A549 (cell line): Measurements from ENCODE around the gene GALP. TPM values are rescaled to one million over a fixed set of nuclear protein-coding genes. Genes with fewer than 3 reads are reported as not detected.

Experiments
- ATAC-seq, 2 experiments: fragments of 200-7000 bp in 1 of 2; fragments of >200 bp in 1 of 2; cut with Nextera tagmentation in 1 of 2; cut with Tn5 transposase in 1 of 2; 3 replicates each; pipeline versions ENCODE4 v1.8.0 to v1.9.1; 2018 to 2020; ENCODE audit warnings: mild to moderate bottlenecking in 1 of 2, moderate library complexity in 1 of 2
- CTCF ChIA-PET: fragments of 300-600 bp; sonication (Branson Sonifier 250); formaldehyde crosslinking; extraction: SDS; loops from one replicate; lab custom pipeline; 2021; ENCODE audit warnings: antibody characterized with exemption, inconsistent platforms; lab: Yijun Ruan, JAX
- POLR2A ChIA-PET: fragments of 350-600 bp; formaldehyde crosslinking; extraction: SDS; loops from one replicate; lab custom pipeline; 2021; ENCODE audit warnings: antibody characterized with exemption, inconsistent platforms; lab: Yijun Ruan, JAX
- DNase-seq, 2 experiments: peaks; one replicate each; pipeline versions ENCODE4 v3.0.0 to v3.0.0-alpha.2; 2011 to 2016; ENCODE audit warnings: low read depth in 1 of 2, low spot score in 1 of 2
- FAIRE-seq: peaks from 2 replicates; lab custom pipeline; 2011; peaks lifted over from hg19 to GRCh38; lab: Jason Lieb, UNC
- H3K27ac ChIP-seq, 2 experiments: fragments of >200 bp; sonication (Bioruptor Twin); formaldehyde crosslinking; 3 replicates each; pipeline ENCODE4 v1.5.1; 2016 to 2017
- H3K4me1 ChIP-seq: fragments of >200 bp; sonication (Bioruptor Twin); formaldehyde crosslinking; 3 replicates; pipeline ENCODE4 v1.6.1; 2016
- H3K4me2 ChIP-seq: fragments of >200 bp; sonication (Bioruptor Twin); formaldehyde crosslinking; 3 replicates; pipeline ENCODE4 v1.6.1; 2016
- H3K4me3 ChIP-seq: fragments of >200 bp; sonication (Bioruptor Twin); formaldehyde crosslinking; 3 replicates; pipeline ENCODE4 v1.5.1; 2016
- H3K9me3 ChIP-seq: fragments of >200 bp; sonication (Bioruptor Twin); formaldehyde crosslinking; 3 replicates; pipeline ENCODE4 v1.6.1; 2016
- CBX2 ChIP-seq: fragments of 200-600 bp; sonication (generic); IDR thresholded peaks from 2 replicates; pipeline ENCODE4 v1.6.1; 2016; ENCODE audit warnings: low read depth, mild to moderate bottlenecking, borderline replicate concordance
- CEBPB ChIP-seq, 2 experiments: fragments of >200 bp in 1 of 2; sonication (Bioruptor Twin) in 1 of 2; formaldehyde crosslinking in 1 of 2; IDR thresholded peaks; 2 replicates each; pipeline ENCODE4 v1.6.1; 2012 to 2016
- EP300 ChIP-seq, 2 experiments: fragments of >200 bp; sonication (Bioruptor Twin); formaldehyde crosslinking; IDR thresholded peaks; 2 replicates in 1 of 2; 3 replicates in 1 of 2; pipeline ENCODE4 v1.6.1; 2016 to 2017
- FOXS1 ChIP-seq: fragments of 250-450 bp; sonication (Bioruptor Pico); IDR thresholded peaks from 2 replicates; pipeline ENCODE4 v1.5.0; 2020; ENCODE audit warnings: mild to moderate bottlenecking, moderate library complexity
- HOXB13 ChIP-seq: fragments of 250-450 bp; sonication (Bioruptor Pico); IDR thresholded peaks from 2 replicates; pipeline ENCODE4 v1.5.0; 2020; ENCODE audit warnings: low read depth, mild to moderate bottlenecking, moderate library complexity
- JUN ChIP-seq, 2 experiments: fragments of >200 bp; sonication (Bioruptor Twin); formaldehyde crosslinking; IDR thresholded peaks; 2 replicates in 1 of 2; 3 replicates in 1 of 2; pipeline ENCODE4 v1.6.1; 2016 to 2017
- KDM1A ChIP-seq: fragments of 200-600 bp; sonication (generic); IDR thresholded peaks from 2 replicates; pipeline ENCODE4 v1.6.1; 2016; ENCODE audit warnings: low read depth, mild to moderate bottlenecking
- MAFK ChIP-seq: fragments of 450-650 bp; IDR thresholded peaks from 2 replicates; pipeline ENCODE4 v1.6.1; 2014; ENCODE audit not compliant: partially characterized antibody
- NFE2L2 ChIP-seq: fragments of 150-350 bp; conservative IDR thresholded peaks from 2 replicates; pipeline ENCODE4 v1.6.1; 2014; ENCODE audit warnings: low read length
- NR3C1 ChIP-seq: fragments of >200 bp; sonication (Bioruptor Twin); formaldehyde crosslinking; IDR thresholded peaks from 3 replicates; pipeline ENCODE4 v1.6.1; 2017
- POLR2A ChIP-seq: IDR thresholded peaks from 2 replicates; pipeline ENCODE4 v1.6.1; 2012; ENCODE audit warnings: mild to moderate bottlenecking, low read length
- RAD21 ChIP-seq, 2 experiments: fragments of >200 bp in 1 of 2; sonication (Bioruptor Twin) in 1 of 2; formaldehyde crosslinking in 1 of 2; IDR thresholded peaks in 1 of 2; conservative IDR thresholded peaks in 1 of 2; 2 replicates in 1 of 2; 3 replicates in 1 of 2; pipeline ENCODE4 v1.6.1; 2012 to 2018; ENCODE audit warnings: inconsistent platforms in 1 of 2
- RARB ChIP-seq: fragments of 250-450 bp; sonication (Bioruptor Pico); IDR thresholded peaks from 2 replicates; pipeline ENCODE4 v1.8.0; 2021; ENCODE audit warnings: mild to moderate bottlenecking, moderate library complexity
- RFX5 ChIP-seq: fragments of 450-650 bp; IDR thresholded peaks from 2 replicates; pipeline ENCODE4 v1.7.1; 2014; ENCODE audit warnings: antibody characterized with exemption, mild to moderate bottlenecking, moderate library complexity
- TFCP2L1 ChIP-seq: fragments of 250-450 bp; sonication (Bioruptor Pico); IDR thresholded peaks from 2 replicates; pipeline ENCODE4 v1.5.0; 2021; ENCODE audit warnings: mild to moderate bottlenecking
- ZFP36 ChIP-seq: fragments of 450-650 bp; IDR thresholded peaks from 2 replicates; pipeline ENCODE4 v1.6.1; 2014; ENCODE audit warnings: borderline replicate concordance; ENCODE audit not compliant: partially characterized antibody
- ZSCAN20 ChIP-seq: fragments of 250-450 bp; sonication (Bioruptor Pico); IDR thresholded peaks from 2 replicates; pipeline ENCODE4 v1.8.0; 2022; ENCODE audit warnings: mild to moderate bottlenecking, moderate library complexity
- WGBS: methylation state at CpG from one replicate; pipeline ENCODE4 v1.1.6; 2017; ENCODE audit errors: missing lambda C conversion rate; 5-methylcytosine and 5-hydroxymethylcytosine counted together
- polyA plus RNA-seq, 4 experiments: library from polyadenylated mRNA; depleted of rRNA in 3 of 4; stranded (reverse); fragments of >200 nt; fragmentation: RNase III in 1 of 4; extraction: RNeasy Plus Mini Kit Qiagen cat#74134 plus additional on column Dnase treatment in 1 of 4; gene quantifications; 2 replicates in 3 of 4; 3 replicates in 1 of 4; pipeline ENCODE4 v1.2.3, GENCODE V29; 2011 to 2017
- TF ChIP-seq, protein P1 (sequence below): fragments of >200 bp; sonication (Bioruptor Twin); formaldehyde crosslinking; IDR thresholded peaks from 2 replicates; pipeline ENCODE4 v1.6.1; 2016
- TF ChIP-seq, protein P2 (sequence below): fragments of 150-350 bp; IDR thresholded peaks from 2 replicates; pipeline ENCODE4 v1.6.1; 2014; ENCODE audit warnings: low read depth, mild to moderate bottlenecking, low read length
- TF ChIP-seq, protein P3 (sequence below): IDR thresholded peaks from 2 replicates; pipeline ENCODE4 v1.6.1; 2012; ENCODE audit warnings: low read depth, borderline replicate concordance
- TF ChIP-seq, protein P4 (sequence below): fragments of 250-450 bp; sonication (Bioruptor Pico); IDR thresholded peaks from 2 replicates; pipeline ENCODE4 v1.5.0; 2020; ENCODE audit warnings: low read depth, mild to moderate bottlenecking, moderate library complexity

GALP gene
- polyA plus RNA-seq, 2 of the 4 experiments (the other 2 are of a cell fraction): not detected

DNA sequence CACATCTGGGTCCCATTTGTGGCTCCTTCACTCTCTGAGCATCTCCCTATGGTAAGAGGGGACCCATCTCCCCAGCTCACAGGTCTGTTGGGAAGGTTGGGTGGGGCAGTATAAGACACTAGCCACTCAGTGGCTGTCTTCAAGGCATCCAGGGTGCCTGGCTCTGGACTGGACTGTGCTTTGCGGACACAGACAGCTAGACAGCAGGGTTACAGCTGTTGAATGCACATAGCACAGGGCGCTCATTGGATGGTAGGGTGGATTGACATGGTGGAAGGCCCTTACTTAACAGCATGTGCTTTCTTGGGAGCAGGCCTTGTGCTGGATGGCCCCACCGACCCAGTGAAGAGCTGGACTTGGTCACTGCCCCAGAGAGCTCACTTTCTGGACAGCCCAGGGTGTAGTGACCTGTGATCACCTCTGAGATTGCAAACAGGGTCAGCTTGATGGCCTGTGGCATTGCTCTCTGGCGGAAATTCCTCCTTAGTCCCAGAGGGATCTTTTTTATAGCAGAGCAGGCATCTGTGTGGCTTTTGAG, 32.8 kb upstream of the GALP start (continued):
- TF ChIP-seq ZFP36: no peak
- TF ChIP-seq, all 56 proteins: peak for 0

DNA sequence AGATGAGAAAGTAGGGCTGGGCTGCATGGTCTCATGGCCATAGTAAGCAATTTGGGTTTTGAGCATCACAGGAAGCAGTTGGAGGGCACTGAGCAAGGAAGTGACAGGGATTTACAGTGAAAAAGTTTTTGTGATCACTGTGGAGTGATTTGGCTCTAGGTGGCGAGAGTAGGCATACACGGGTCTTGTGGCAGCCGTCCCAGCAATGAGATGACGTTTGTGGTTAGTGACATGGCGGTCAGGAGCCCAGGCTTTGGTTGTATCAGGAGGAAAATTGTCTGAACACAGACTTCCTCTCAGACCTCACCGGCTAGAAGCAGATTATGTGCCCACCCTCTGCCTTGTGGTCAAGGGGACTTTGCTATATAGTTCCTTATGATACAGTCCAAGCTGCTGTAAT, 31.4 kb upstream of the GALP start:
- DNase-seq: no peak
- Histone ChIP-seq H3K4me3 (no peak overlapping the region), H3K9me3 (no peaks in the 10 kb centered on the region), H3K27ac (no peak overlapping the region), H3K4me1 (peaks cover 14% of the 10 kb centered on the region; the same call in 2 of the 3 replicates), H3K4me2 (no peak overlapping the region)
- ChIA-PET POLR2A (no interaction called here), CTCF (no interaction called here)
- no peak for TF ChIP-seq JUN (IDR thresholded peaks at IDR 0.05)
- TF ChIP-seq, protein P1, sequence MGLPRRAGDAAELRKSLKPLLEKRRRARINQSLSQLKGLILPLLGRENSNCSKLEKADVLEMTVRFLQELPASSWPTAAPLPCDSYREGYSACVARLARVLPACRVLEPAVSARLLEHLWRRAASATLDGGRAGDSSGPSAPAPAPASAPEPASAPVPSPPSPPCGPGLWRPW: no peak
- no peak for TF ChIP-seq POLR2A
- TF ChIP-seq, protein P2, sequence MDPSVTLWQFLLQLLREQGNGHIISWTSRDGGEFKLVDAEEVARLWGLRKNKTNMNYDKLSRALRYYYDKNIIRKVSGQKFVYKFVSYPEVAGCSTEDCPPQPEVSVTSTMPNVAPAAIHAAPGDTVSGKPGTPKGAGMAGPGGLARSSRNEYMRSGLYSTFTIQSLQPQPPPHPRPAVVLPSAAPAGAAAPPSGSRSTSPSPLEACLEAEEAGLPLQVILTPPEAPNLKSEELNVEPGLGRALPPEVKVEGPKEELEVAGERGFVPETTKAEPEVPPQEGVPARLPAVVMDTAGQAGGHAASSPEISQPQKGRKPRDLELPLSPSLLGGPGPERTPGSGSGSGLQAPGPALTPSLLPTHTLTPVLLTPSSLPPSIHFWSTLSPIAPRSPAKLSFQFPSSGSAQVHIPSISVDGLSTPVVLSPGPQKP: no peak
- TF ChIP-seq RAD21 (conservative IDR thresholded peaks at IDR 0.05 in 1 of 2, IDR thresholded peaks at IDR 0.05 in 1 of 2): no peak
- TF ChIP-seq MAFK: no peak
- TF ChIP-seq, protein P3, sequence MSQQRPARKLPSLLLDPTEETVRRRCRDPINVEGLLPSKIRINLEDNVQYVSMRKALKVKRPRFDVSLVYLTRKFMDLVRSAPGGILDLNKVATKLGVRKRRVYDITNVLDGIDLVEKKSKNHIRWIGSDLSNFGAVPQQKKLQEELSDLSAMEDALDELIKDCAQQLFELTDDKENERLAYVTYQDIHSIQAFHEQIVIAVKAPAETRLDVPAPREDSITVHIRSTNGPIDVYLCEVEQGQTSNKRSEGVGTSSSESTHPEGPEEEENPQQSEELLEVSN: no peak
- FAIRE-seq: no peak
- no peak for ATAC-seq
- 93% methylated on average over 6 of the region's 6 CpGs for WGBS

DNA sequence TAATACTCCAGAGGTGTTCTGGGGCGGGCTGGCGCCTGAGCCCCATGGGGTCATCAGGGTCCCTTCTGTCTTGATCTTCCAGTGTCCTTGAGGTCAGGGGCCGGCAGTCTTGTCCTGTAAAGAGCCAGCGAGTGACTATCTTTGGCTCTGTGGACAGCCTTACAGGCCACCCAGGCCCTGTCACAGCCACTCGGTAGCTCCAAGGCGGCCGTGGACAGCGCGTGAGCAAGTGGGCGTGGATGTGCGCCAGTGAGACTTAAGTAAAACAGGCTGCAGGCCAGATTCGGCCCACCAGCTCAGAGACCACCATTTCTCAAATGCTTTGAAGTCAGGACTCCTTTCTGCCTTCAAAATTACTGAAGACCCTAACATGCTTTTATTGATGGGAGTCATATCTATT, 31.0 kb upstream of the GALP start:
- H3K9me3 ChIP-seq: no peaks in the 10 kb centered on the region
- H3K4me1 ChIP-seq: peaks cover 14% of the 10 kb centered on the region; the same call in 2 of the 3 replicates
- no peak for ATAC-seq
- no peak for DNase-seq
- no peak for TF ChIP-seq CEBPB (IDR thresholded peaks at IDR 0.05)
- TF ChIP-seq ZSCAN20: no peak
- no peak for TF ChIP-seq EP300 (IDR thresholded peaks at IDR 0.05)
- no peak for TF ChIP-seq KDM1A
- TF ChIP-seq, protein P4, sequence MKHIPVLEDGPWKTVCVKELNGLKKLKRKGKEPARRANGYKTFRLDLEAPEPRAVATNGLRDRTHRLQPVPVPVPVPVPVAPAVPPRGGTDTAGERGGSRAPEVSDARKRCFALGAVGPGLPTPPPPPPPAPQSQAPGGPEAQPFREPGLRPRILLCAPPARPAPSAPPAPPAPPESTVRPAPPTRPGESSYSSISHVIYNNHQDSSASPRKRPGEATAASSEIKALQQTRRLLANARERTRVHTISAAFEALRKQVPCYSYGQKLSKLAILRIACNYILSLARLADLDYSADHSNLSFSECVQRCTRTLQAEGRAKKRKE: no peak
- TF ChIP-seq CBX2: no peak
- TF ChIP-seq, protein P3: no peak
- TF ChIP-seq RAD21 (conservative IDR thresholded peaks at IDR 0.05 in 1 of 2, IDR thresholded peaks at IDR 0.05 in 1 of 2): no peak
- no peak for TF ChIP-seq TFCP2L1 (CRISPR knock-in tag)
- TF ChIP-seq RARB (CRISPR knock-in tag): no peak
- no peak for TF ChIP-seq NFE2L2
- no peak for TF ChIP-seq FOXS1 (CRISPR knock-in tag)
- TF ChIP-seq, protein P1: no peak
- TF ChIP-seq NR3C1: no peak
- TF ChIP-seq RFX5: no peak
- no peak for TF ChIP-seq HOXB13
- TF ChIP-seq, all 56 proteins: peak for 0
- CTCF ChIA-PET: no interaction called here
- no peak for FAIRE-seq
- WGBS: 91% methylated on average over 12 of the region's 12 CpGs
- Histone ChIP-seq H3K4me2 (no peak overlapping the region), H3K4me3 (no peak overlapping the region), H3K27ac (no peak overlapping the region)
- POLR2A ChIA-PET: interaction anchor here (0.7 kb wide), 1 partner anchor 24 kb away, joined by 3 read pairs; the partner anchor contains the start of gene ZNF787
